Endothelial cell of umbilical vein (primary cell): ENCODE measurements around the gene SCRN1. TPM values are rescaled to one million over a fixed set of nuclear protein-coding genes. Genes with fewer than 3 reads are reported as not detected.

Experiments
- BruUV-seq: library from RNA; stranded (reverse); fragments of 400-500 nt; replicated peaks from 2 replicates; lab custom pipeline; 2021; lab: Mats Ljungman, UMichigan
- CTCF ChIA-PET: fragments of 300-600, 350-600 bp; sonication (Branson Sonifier 250); formaldehyde crosslinking; loops from one replicate; lab custom pipeline; 2021; ENCODE audit warnings: antibody characterized with exemption, inconsistent platforms; lab: Charles Lee
- POLR2A ChIA-PET: fragments of 300-600, 350-600 bp; sonication (Branson Sonifier 250); formaldehyde crosslinking; loops from one replicate; lab custom pipeline; 2021; ENCODE audit warnings: antibody characterized with exemption, inconsistent platforms; lab: Charles Lee
- DNase-seq: peaks from one replicate; pipeline ENCODE4 v3.0.0-alpha.2; 2011; ENCODE audit warnings: low read depth, low spot score
- FAIRE-seq: peaks from 2 replicates; lab custom pipeline; 2011; peaks lifted over from hg19 to GRCh38; lab: Jason Lieb, UNC
- H2AFZ ChIP-seq: 2 replicates; pipeline ENCODE4 v1.6.0; 2012; ENCODE audit warnings: low read depth, low read length, control low read depth, inconsistent platforms
- H3K27ac ChIP-seq: 2 replicates; pipeline ENCODE4 v1.5.1; 2011; ENCODE audit warnings: low read depth, mild to moderate bottlenecking, control low read depth, low read length, moderate library complexity; ENCODE audit not compliant: insufficient read depth
- H3K27me3 ChIP-seq, 2 experiments: 2 replicates each; pipeline versions ENCODE4 v1.6.0 to v1.6.1; 2011; ENCODE audit warnings: low read length in 2 of 2, mixed read lengths in 1 of 2; ENCODE audit not compliant: control insufficient read depth in 2 of 2, insufficient read depth in 2 of 2
- H3K36me3 ChIP-seq, 2 experiments: 2 replicates in 1 of 2; 3 replicates in 1 of 2; pipeline ENCODE4 v1.5.1; 2011; ENCODE audit warnings: low read length in 2 of 2, mild to moderate bottlenecking in 1 of 2, moderate library complexity in 1 of 2; ENCODE audit not compliant: control insufficient read depth in 2 of 2, insufficient read depth in 2 of 2; ENCODE audit errors: extremely low read depth in 1 of 2
- H3K4me1 ChIP-seq: 3 replicates; pipeline ENCODE4 v1.5.1; 2011; ENCODE audit warnings: mild to moderate bottlenecking, low read length; ENCODE audit not compliant: control insufficient read depth, insufficient read depth; ENCODE audit errors: extremely low read depth
- H3K4me2 ChIP-seq: 2 replicates; pipeline ENCODE4 v1.6.1; 2011; ENCODE audit warnings: low read length, control low read depth, mixed read lengths; ENCODE audit not compliant: insufficient read depth
- H3K4me3 ChIP-seq, 3 experiments: fragments of 200-600 bp in 1 of 3; sonication (generic), shearing (Covaris generic) in 1 of 3; replicated peaks in 1 of 3; 2 replicates each; pipeline ENCODE4 v1.5.1; 2011 to 2016; ENCODE audit warnings: control low read depth in 3 of 3, low read length in 3 of 3, mild to moderate bottlenecking in 2 of 3, inconsistent platforms in 1 of 3, low read depth in 1 of 3, moderate library complexity in 1 of 3; ENCODE audit not compliant: insufficient read depth in 1 of 3
- H3K79me2 ChIP-seq: 2 replicates; pipeline ENCODE4 v1.6.0; 2012; ENCODE audit warnings: low read length, inconsistent platforms; ENCODE audit not compliant: control insufficient read depth, insufficient read depth
- H3K9ac ChIP-seq: replicated peaks from 2 replicates; pipeline ENCODE3; 2011; ENCODE audit warnings: low read length, control low read depth; ENCODE audit not compliant: insufficient read depth; ENCODE audit errors: extremely low read depth
- H3K9me1 ChIP-seq: replicated peaks from 3 replicates; pipeline ENCODE4 v1.6.0; 2011; ENCODE audit warnings: mild to moderate bottlenecking, low read length; ENCODE audit not compliant: control insufficient read depth, insufficient read depth; ENCODE audit errors: extremely low read depth
- H3K9me3 ChIP-seq: replicated peaks from 2 replicates; pipeline ENCODE4 v1.5.1; 2012; ENCODE audit warnings: low read length, inconsistent platforms; ENCODE audit not compliant: control insufficient read depth, insufficient read depth
- H4K20me1 ChIP-seq: replicated peaks from 2 replicates; pipeline ENCODE3; 2011; ENCODE audit warnings: mild to moderate bottlenecking, low read length; ENCODE audit not compliant: control insufficient read depth, insufficient read depth; ENCODE audit errors: extremely low read depth
- EZH2 ChIP-seq: IDR thresholded peaks from 2 replicates; pipeline ENCODE4 v1.6.1; 2012; ENCODE audit warnings: borderline replicate concordance, low read depth, mild to moderate bottlenecking, moderate library complexity, low read length, inconsistent platforms; ENCODE audit not compliant: severe bottlenecking
- FOS ChIP-seq: IDR thresholded peaks from 2 replicates; pipeline ENCODE4 v1.6.1; 2011; ENCODE audit warnings: mild to moderate bottlenecking, low read length, moderate library complexity, borderline replicate concordance; ENCODE audit not compliant: insufficient read depth
- GATA2 ChIP-seq: IDR thresholded peaks from 2 replicates; pipeline ENCODE4 v1.7.0; 2011; ENCODE audit warnings: low read depth, mild to moderate bottlenecking, moderate library complexity, mixed read lengths, low read length; ENCODE audit not compliant: insufficient read length, insufficient read depth
- JUN ChIP-seq: IDR thresholded peaks from 2 replicates; pipeline ENCODE4 v1.6.1; 2011; ENCODE audit warnings: borderline replicate concordance, low read depth; ENCODE audit not compliant: insufficient read length, insufficient read depth
- MYC ChIP-seq: IDR thresholded peaks from one replicate; pipeline ENCODE4 v1.6.1; 2011; ENCODE audit warnings: mild to moderate bottlenecking, low read depth, low read length
- POLR2A ChIP-seq: IDR thresholded peaks from 2 replicates; pipeline ENCODE4 v1.6.1; 2012; ENCODE audit warnings: low read depth, mild to moderate bottlenecking, control low read depth, low read length
- POLR2AphosphoS5 ChIP-seq: IDR thresholded peaks from 2 replicates; pipeline ENCODE4 v1.6.1; 2012; ENCODE audit warnings: low read depth, mild to moderate bottlenecking, control low read depth, low read length, moderate library complexity; ENCODE audit not compliant: insufficient read depth
- dilution Hi-C: fragments of 300-500 bp; cut with MboI; formaldehyde crosslinking; loops from one replicate; pipeline ENCODE4 v1.15.0; 2019; ENCODE audit warnings: low sequenced_read_pairs; ENCODE audit not compliant: extremely low pct_ligation_motif_present
- intact Hi-C: fragments of 100-400 bp; cut with micrococcal nuclease; formaldehyde crosslinking; loops from one replicate; pipeline ENCODE4 v1.10.0; 2022
- polyA plus RNA-seq, 4 experiments: library from polyadenylated mRNA; depleted of rRNA in 3 of 4; stranded (reverse) in 3 of 4; unstranded in 1 of 4; fragments of >200 nt; gene quantifications; 2 replicates each; pipeline versions ENCODE4 v1.2.1 to v1.2.3, GENCODE V29; 2011 to 2012; ENCODE audit warnings: missing spikeins in 1 of 4
- total RNA-seq: library from RNA; stranded (reverse); gene quantifications from 2 replicates; pipeline ENCODE4 v1.2.3, GENCODE V29; 2021
- TF ChIP-seq, protein P1 (sequence below), 2 donors: IDR thresholded peaks; 1 replicate in 1 of 2; 2 replicates in 1 of 2; pipeline ENCODE4 v1.5.1; 2011; ENCODE audit warnings: low read length in 2 of 2, mild to moderate bottlenecking in 2 of 2, moderate library complexity in 2 of 2, control low read depth in 1 of 2, inconsistent platforms in 1 of 2, low read depth in 1 of 2; ENCODE audit not compliant: insufficient read depth in 1 of 2; ENCODE audit errors: extremely low read depth in 1 of 2
- TF ChIP-seq, protein P2 (sequence below): IDR thresholded peaks from 2 replicates; pipeline ENCODE4 v1.6.1; 2011; ENCODE audit not compliant: insufficient read depth, insufficient read length

The SCRN1 gene
- total and polyA plus RNA-seq, 2 donors (not counting 3 experiments of a cell fraction or from before 2014, with no cell fraction given) = 57.0 to 127 TPM

DNA sequence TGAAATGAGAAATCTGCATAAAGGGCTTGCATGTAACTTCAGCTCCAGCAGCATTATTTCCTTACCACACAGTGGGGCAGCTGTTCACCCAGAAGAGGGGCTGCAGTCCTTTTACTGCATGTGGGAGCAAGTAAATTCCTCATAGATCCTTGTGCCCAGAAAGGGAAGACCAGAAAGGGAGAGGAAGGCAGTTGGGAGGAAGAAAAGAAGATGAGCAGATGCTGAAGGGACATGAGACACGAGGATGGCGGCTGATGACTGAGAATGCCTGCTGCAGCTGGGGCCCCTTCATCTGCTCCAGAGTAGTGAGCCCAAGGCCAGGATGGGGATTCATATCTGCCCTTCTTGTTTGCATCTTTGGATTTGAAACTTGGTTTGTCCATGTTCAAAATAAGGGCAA is 102.8 kb downstream of the SCRN1 start:
- no peak for FAIRE-seq
- no peak overlapping the region for H2AFZ ChIP-seq
- ChIA-PET POLR2A (no interaction called here), CTCF (no interaction called here)
- no peaks in the 10 kb centered on the region for H4K20me1 ChIP-seq
- peaks cover 0 to 7% of the 10 kb centered on the region in 2 experiments for H3K27me3 ChIP-seq
- no peaks in the 10 kb centered on the region for H3K9me3 ChIP-seq
- no peaks in the 10 kb centered on the region for H3K79me2 ChIP-seq
- TF ChIP-seq GATA2 = no peak
- TF ChIP-seq POLR2AphosphoS5 = no peak
- TF ChIP-seq, protein P1, sequence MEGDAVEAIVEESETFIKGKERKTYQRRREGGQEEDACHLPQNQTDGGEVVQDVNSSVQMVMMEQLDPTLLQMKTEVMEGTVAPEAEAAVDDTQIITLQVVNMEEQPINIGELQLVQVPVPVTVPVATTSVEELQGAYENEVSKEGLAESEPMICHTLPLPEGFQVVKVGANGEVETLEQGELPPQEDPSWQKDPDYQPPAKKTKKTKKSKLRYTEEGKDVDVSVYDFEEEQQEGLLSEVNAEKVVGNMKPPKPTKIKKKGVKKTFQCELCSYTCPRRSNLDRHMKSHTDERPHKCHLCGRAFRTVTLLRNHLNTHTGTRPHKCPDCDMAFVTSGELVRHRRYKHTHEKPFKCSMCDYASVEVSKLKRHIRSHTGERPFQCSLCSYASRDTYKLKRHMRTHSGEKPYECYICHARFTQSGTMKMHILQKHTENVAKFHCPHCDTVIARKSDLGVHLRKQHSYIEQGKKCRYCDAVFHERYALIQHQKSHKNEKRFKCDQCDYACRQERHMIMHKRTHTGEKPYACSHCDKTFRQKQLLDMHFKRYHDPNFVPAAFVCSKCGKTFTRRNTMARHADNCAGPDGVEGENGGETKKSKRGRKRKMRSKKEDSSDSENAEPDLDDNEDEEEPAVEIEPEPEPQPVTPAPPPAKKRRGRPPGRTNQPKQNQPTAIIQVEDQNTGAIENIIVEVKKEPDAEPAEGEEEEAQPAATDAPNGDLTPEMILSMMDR (IDR thresholded peaks at IDR 0.05; ENCODE audit: extremely low read depth in 1 of 2, insufficient read depth in 1 of 2, low read depth in 1 of 2, low read length in 2 of 2) = no peak
- no peak for TF ChIP-seq POLR2A
- no peak for TF ChIP-seq EZH2
- no peak for TF ChIP-seq FOS
- TF ChIP-seq, protein P2, sequence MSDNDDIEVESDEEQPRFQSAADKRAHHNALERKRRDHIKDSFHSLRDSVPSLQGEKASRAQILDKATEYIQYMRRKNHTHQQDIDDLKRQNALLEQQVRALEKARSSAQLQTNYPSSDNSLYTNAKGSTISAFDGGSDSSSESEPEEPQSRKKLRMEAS = no peak
- no peak for TF ChIP-seq JUN
- TF ChIP-seq MYC = no peak
- no peaks in the 10 kb centered on the region for H3K36me3 ChIP-seq
- H3K27ac ChIP-seq = no peak overlapping the region
- no peaks in the 10 kb centered on the region for H3K9me1 ChIP-seq
- intact Hi-C loops (no loop called here), dilution Hi-C loops (no loop called here)
- no peak overlapping the region for H3K9ac ChIP-seq
- no peak overlapping the region for H3K4me3 ChIP-seq
- no TSS peak for BruUV-seq
- DNase-seq = no peak
- H3K4me1 ChIP-seq = no peaks in the 10 kb centered on the region
- no peak overlapping the region for H3K4me2 ChIP-seq
